IgD-negative memory B cell (primary cell): ENCODE results near the gene FRS2. TPM values are rescaled to one million over a fixed set of nuclear protein-coding genes. Genes with fewer than 3 reads are reported as not detected.

Experiments used
- H3K27ac Mint-ChIP-seq, 3 donors: one replicate each; pipeline ENCODE4 v1.8.0; 2020 to 2022; ENCODE audit warnings: mild to moderate bottlenecking in 3 of 3, mixed read lengths in 3 of 3, moderate library complexity in 1 of 3
- H3K27me3 Mint-ChIP-seq: one replicate; pipeline ENCODE4 v1.8.0; 2021; ENCODE audit warnings: mixed read lengths
- H3K36me3 Mint-ChIP-seq: one replicate; pipeline ENCODE4 v1.8.0; 2020; ENCODE audit warnings: mild to moderate bottlenecking, mixed read lengths
- H3K4me1 Mint-ChIP-seq, 3 donors: one replicate each; pipeline ENCODE4 v1.8.0; 2020 to 2022; ENCODE audit warnings: mixed read lengths in 3 of 3, mild to moderate bottlenecking in 1 of 3
- H3K4me3 Mint-ChIP-seq, 4 donors: one replicate each; pipeline ENCODE4 v1.8.0; 2020 to 2022; ENCODE audit warnings: mild to moderate bottlenecking in 4 of 4, mixed read lengths in 4 of 4, moderate library complexity in 3 of 4
- H3K9me3 Mint-ChIP-seq, 3 donors: one replicate each; pipeline ENCODE4 v1.8.0; 2020 to 2021; ENCODE audit warnings: mixed read lengths in 3 of 3, mild to moderate bottlenecking in 1 of 3
- polyA plus RNA-seq: library from polyadenylated mRNA; unstranded; fragments of 300-500 nt; fragmentation: Illumina TruSeq; gene quantifications from one replicate; pipeline ENCODE4 v1.2.3, GENCODE V29; 2021

The FRS2 gene
- polyA plus RNA-seq, 1 donor from 2014 or later, result 11.2 TPM

DNA sequence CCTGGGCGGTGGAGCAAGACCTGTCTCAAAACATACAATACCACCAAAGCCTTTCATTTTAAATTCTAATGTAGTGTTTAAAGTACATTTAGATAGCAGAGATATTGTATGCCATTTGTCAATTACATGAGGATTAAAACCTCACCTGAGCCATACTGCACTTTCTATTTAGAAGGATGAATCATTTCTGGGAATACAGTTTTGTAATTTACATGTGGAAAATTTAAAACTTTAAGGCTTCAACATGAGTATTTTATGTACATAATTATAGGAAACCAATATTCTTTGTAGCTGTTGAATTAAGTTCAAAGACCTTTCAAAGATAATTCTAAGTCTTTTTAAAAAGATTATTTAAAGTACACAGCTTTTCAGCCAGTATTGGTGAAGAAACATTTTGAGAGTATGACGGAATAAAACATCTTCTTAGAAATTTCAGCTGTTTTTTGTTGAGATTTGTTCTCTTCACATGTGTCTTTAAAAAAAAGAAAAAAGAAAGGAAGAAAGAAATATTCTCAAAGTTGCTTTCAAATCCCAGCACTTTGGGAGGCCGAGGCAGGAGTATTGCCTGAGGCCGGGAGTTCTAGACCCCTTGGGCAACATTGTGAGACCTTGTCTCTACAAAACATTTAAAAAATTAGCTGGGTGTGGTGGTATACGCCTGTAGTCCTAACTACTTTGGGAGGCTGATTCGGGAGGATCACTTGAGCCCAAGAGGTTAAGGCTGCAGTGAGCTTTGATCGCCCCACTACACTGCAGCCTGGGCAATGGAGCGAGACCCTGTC lies 80.6 kb downstream of the FRS2 start:
- Mint-ChIP-seq H3K4me1 (peaks cover 11 to 17% (median 14%) of the 10 kb centered on the region in 3 donors), H3K27ac (peak overlapping the region in 2 of 3 donors; percentile 44 to 76), H3K9me3 (no peaks in the 10 kb centered on the region), H3K36me3 (peaks cover 5% of the 10 kb centered on the region), H3K27me3 (no peaks in the 10 kb centered on the region), H3K4me3 (no peak overlapping the region)

DNA sequence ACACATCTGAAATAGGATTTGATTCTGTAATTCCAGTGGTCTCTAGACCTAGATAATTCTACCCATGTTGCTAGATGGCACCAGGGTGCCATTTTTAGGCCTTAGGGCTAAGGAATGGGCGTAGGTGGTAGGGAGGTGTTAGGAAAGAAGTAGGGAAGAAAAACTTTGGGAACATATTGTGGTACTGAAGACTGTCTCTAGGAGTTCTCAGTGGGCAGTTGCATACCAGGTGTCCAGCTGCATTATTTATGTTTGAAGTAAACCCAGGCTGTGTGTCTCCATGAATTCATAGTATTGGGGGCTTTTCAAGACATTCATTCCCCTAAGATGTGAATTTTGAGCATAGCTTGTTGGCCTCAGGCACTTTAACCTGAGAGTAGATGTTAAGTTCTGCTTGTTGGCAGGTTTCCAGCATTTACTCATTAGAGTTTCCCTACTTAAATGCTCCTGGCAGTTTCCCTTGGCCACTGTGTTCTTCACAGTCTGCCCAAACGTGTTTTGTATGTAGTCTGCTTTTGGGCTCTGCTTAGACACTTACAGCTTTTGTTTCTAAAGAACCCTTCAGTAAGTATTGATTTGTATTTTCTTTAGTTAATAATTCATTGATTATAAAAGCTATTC lies 83.5 kb downstream of the FRS2 start:
- Mint-ChIP-seq H3K4me1 (peaks cover 5 to 13% (median 6%) of the 10 kb centered on the region in 3 donors), H3K36me3 (peaks cover 3% of the 10 kb centered on the region), H3K27me3 (no peaks in the 10 kb centered on the region), H3K4me3 (no peak overlapping the region), H3K27ac (peak overlapping the region in 1 of 3 donors; percentile 77), H3K9me3 (no peaks in the 10 kb centered on the region)

DNA sequence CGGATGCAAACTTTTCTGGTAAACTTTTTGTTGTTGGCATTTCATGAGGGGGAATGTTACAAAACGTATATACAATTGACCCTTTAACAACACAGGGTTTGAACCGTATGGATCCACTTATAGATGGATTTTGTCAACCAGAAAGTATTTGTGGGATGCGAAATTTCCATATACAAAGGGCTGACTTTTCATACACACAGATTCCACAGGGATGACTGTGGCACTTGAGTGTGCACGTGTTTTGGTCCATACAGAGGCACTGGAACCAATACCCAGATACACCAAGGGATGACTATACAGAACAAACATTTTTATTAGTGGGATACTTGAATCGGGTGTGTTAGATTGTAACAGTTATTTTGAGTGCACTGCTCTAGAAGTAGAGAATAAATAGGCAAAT lies 85.3 kb downstream of the FRS2 start:
- H3K27ac Mint-ChIP-seq, result no peak overlapping the region
- no peaks in the 10 kb centered on the region for H3K9me3 Mint-ChIP-seq
- H3K4me3 Mint-ChIP-seq, result no peak overlapping the region
- H3K4me1 Mint-ChIP-seq, result peaks cover under 1 to 4% (median 3%) of the 10 kb centered on the region in 3 donors
- no peaks in the 10 kb centered on the region for H3K36me3 Mint-ChIP-seq
- no peaks in the 10 kb centered on the region for H3K27me3 Mint-ChIP-seq

DNA sequence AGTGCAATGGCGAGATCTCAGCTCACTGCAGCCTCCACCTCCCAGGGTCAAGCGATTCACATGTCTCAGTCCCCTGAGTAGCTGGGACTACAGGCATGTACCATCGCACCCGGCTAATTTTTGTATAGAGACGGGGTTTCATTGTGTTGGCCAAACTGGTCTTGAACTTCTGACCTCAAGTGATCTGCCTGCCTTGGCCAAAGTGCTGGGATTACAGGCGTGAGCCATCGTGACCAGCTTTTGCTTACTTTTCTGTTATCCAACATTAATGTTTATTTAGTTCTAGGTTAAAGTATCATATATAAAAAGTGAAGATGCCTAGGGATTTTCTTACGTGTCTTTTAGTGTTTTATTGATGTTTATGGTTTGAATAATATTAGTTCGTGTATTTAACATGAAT lies 86.2 kb downstream of the FRS2 start:
- Mint-ChIP-seq H3K27ac (no peak overlapping the region), H3K36me3 (no peaks in the 10 kb centered on the region), H3K27me3 (no peaks in the 10 kb centered on the region), H3K4me3 (no peak overlapping the region), H3K4me1 (peaks cover 4 to 7% (median 6%) of the 10 kb centered on the region in 3 donors), H3K9me3 (no peaks in the 10 kb centered on the region)

DNA sequence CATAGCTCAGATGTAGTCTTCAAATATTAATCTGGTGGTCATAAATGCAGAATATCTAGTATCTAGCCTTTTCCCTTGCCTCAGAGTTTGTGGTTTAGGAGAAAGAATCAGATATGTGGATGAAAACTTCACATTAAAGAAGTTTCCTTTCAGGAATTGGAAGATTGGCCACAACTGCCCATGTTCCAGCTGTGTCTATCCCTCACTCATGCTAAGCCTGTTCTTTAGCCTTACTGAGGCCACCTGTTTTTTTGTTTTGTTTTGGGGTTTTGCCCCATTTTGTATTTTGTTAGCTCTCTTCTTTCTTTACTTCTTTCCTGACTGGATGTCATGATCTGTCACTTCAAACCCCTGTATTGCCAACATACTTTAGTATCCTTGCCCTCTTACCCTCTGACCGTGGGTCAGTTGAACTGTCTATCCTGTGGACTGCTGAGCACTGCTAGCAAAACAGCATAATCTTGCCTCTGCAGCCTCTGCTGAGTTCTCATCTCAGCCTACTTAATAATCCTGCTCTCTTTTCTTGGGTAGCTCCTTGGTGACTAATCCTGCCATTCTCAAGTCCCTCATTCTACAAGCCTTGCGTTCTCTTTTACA lies 93.1 kb downstream of the FRS2 start:
- Mint-ChIP-seq H3K9me3 (no peaks in the 10 kb centered on the region), H3K27me3 (no peaks in the 10 kb centered on the region), H3K36me3 (no peaks in the 10 kb centered on the region), H3K27ac (peak overlapping the region in 1 of 3 donors; percentile 48), H3K4me3 (no peak overlapping the region), H3K4me1 (peaks cover 5 to 7% (median 7%) of the 10 kb centered on the region in 3 donors)

DNA sequence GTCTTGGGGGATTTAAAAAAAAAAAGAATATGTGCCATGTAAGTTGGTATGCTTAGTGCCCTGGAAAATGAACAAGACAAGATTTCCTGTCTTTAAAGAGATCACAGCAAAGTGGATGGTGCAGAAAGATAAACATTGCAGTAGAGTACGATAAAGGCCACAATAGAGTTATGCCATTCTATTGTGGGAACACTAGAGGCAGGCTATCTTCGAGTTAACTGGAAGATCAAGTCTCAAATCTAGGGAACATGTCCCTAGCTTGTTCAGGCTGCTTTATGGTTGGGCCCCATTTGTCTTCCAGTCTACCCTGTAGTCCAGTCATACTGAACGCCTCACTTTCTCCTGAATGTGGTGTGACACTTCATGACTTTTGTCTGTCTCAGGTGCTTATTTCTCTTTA lies 96.4 kb downstream of the FRS2 start:
- Mint-ChIP-seq H3K27me3 (no peaks in the 10 kb centered on the region), H3K27ac (peak overlapping the region in 2 of 3 donors; percentile 2 to 63), H3K36me3 (no peaks in the 10 kb centered on the region), H3K4me3 (no peak overlapping the region), H3K9me3 (no peaks in the 10 kb centered on the region), H3K4me1 (peaks cover 0 to 7% (median 3%) of the 10 kb centered on the region in 3 donors)

DNA sequence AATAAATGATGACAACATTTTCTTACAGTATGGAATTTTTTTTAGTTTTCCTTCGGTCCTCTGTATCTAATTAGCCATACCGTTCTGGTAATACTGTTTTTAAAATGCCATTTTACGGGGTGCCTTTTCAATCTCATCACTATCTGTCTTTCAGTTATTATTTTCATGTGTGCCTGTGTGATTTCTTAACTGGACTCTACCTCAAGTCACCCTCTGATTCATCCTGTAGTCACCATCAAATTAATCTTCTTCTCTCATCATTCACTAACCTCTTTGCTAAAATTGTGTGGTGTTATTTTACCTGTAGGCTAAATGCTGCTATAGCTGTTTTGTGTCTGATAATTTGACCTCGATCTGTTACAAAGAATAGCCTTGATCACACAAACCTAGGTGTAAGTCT lies 99.0 kb downstream of the FRS2 start:
- peaks cover 0 to 5% (median 4%) of the 10 kb centered on the region in 3 donors for H3K4me1 Mint-ChIP-seq
- no peaks in the 10 kb centered on the region for H3K27me3 Mint-ChIP-seq
- H3K9me3 Mint-ChIP-seq, result no peaks in the 10 kb centered on the region
- H3K27ac Mint-ChIP-seq, result peak overlapping the region in 2 of 3 donors; percentile 6 to 74
- no peak overlapping the region for H3K4me3 Mint-ChIP-seq
- no peaks in the 10 kb centered on the region for H3K36me3 Mint-ChIP-seq

DNA sequence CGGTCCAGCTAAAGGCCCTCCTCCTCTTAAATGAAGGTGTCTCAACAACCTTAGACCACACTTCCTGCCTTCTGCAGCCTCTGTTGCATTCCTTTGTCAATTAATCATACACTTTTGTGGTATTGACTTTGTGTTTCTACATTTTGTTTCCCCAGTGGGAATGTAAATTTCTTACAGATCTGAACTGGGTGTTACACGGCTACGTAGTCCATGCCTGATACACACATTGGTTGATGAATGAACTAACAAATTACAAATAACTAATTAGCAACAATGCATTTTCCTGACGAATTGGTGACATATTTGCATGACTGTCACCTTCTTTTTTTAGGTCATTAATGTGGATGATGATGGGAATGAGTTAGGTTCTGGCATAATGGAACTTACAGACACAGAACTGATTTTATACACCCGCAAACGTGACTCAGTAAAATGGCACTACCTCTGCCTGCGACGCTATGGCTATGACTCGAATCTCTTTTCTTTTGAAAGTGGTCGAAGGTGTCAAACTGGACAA lies 99.9 kb downstream of the FRS2 start:
- Mint-ChIP-seq H3K4me3 (no peak overlapping the region), H3K27me3 (no peaks in the 10 kb centered on the region), H3K36me3 (no peaks in the 10 kb centered on the region), H3K27ac (peak overlapping the region; percentile 22 to 90 (median 78)), H3K9me3 (no peaks in the 10 kb centered on the region), H3K4me1 (peaks cover 0 to 6% (median 4%) of the 10 kb centered on the region in 3 donors)

DNA sequence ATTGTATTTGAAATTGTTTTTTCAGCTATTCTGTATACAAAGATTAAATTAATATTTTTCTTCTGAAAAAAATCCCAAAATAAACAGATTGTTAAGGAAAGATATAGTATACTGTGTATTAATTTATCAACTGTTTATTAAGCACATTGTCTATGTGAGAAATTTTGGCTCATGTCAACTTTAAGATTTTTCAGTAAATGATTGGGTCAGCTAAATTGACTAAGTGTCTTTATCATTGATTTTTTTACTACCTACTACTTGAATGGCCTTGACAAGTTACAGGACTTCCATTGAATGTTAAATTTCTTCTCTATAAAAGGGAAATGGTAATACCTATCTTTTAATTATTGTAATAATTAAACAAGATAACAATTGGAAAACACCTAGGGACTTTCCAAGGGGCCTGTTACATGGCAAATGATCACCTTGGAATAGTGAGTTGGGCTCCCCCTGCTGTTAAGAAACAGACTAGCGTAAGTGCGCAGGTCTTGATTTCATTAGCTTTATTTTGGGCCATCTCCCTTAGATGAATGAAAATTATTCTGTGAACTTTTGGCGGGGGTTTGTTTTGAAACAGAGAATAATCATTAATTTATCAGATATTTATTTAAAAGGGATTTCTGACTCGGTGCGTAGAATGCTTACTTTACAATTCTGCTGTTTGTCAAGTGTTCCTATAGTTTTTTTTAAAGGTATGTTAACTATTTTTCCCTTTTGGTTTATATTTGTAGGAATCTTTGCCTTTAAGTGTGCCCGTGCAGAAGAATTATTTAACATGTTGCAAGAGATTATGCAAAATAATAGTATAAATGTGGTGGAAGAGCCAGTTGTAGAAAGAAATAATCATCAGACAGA lies 100.6 kb downstream of the FRS2 start:
- no peaks in the 10 kb centered on the region for H3K27me3 Mint-ChIP-seq
- no peak overlapping the region for H3K4me3 Mint-ChIP-seq
- no peaks in the 10 kb centered on the region for H3K9me3 Mint-ChIP-seq
- no peaks in the 10 kb centered on the region for H3K36me3 Mint-ChIP-seq
- peak overlapping the region in 2 of 3 donors; percentile 18 to 54 for H3K27ac Mint-ChIP-seq
- H3K4me1 Mint-ChIP-seq, result peaks cover 0 to 6% (median 4%) of the 10 kb centered on the region in 3 donors

DNA sequence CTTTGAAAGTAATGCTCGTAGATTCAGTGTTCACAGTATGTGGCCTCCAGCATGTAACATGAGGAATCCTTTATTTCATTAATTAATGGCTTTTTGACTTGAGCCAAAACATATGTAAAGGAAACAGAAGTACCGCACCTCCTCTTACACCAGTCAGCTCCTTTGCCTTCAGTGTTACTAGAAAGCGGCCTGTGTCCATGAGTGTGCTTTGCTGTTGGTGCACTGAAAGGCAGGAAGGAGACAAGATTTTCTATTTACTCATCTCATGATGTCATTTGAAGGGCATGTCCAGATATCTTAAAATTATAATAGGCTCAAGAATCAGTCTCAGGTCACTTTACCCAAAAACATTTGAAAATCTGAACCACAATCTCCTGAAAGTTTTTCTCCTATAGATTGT lies 105.2 kb downstream of the FRS2 start:
- H3K4me3 Mint-ChIP-seq, result no peak overlapping the region
- peaks cover 0 to 4% (median 3%) of the 10 kb centered on the region in 3 donors for H3K4me1 Mint-ChIP-seq
- H3K9me3 Mint-ChIP-seq, result no peaks in the 10 kb centered on the region
- H3K27ac Mint-ChIP-seq, result no peak overlapping the region
- no peaks in the 10 kb centered on the region for H3K27me3 Mint-ChIP-seq
- H3K36me3 Mint-ChIP-seq, result no peaks in the 10 kb centered on the region

DNA sequence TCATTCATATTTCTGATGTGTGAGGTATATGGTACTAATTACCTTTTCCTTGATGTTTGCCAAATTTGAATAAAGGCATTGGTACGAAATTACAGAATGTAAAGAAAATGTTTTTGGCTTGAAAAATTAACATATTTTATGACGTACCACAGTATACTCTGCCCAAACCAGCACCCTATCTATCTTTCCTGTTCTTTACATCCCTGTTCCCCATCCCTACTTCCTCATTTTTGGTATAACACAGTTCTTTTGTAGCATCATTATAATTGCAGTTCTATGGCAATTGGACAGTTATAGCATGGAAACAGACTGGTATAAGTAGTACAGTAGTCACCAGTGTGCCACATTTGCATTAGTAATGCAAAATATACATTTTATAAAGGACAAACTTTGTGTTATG lies 108.1 kb downstream of the FRS2 start:
- H3K4me3 Mint-ChIP-seq, result no peak overlapping the region
- no peak overlapping the region for H3K27ac Mint-ChIP-seq

DNA sequence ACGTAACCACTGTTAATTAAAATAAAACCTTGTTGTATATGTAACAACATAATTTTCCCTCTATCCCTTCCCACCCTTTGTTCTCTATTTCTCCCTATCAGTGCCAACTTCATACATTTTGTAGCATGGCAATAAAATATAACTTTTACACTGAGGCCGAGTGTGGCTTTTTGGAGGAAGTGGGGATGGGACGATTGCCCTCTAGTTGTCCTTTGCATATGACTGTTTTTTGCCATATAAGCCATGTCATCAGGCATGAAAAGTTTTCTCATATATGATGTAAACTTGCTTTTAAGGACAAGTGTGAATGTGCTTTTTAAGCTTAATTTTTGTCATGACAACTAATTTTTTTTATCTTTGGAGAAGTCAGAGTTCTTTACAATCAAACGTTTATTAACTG lies 108.8 kb downstream of the FRS2 start:
- Mint-ChIP-seq H3K36me3 (no peaks in the 10 kb centered on the region), H3K27me3 (no peaks in the 10 kb centered on the region), H3K9me3 (no peaks in the 10 kb centered on the region), H3K4me3 (no peak overlapping the region), H3K4me1 (peaks cover 4 to 5% (median 5%) of the 10 kb centered on the region in 3 donors), H3K27ac (no peak overlapping the region)

More for the DNA sequence above, 108.1 kb downstream of the FRS2 start:
- Mint-ChIP-seq H3K9me3 (no peaks in the 10 kb centered on the region), H3K27me3 (no peaks in the 10 kb centered on the region), H3K4me1 (peaks cover 4 to 5% (median 4%) of the 10 kb centered on the region in 3 donors), H3K36me3 (no peaks in the 10 kb centered on the region)

DNA sequence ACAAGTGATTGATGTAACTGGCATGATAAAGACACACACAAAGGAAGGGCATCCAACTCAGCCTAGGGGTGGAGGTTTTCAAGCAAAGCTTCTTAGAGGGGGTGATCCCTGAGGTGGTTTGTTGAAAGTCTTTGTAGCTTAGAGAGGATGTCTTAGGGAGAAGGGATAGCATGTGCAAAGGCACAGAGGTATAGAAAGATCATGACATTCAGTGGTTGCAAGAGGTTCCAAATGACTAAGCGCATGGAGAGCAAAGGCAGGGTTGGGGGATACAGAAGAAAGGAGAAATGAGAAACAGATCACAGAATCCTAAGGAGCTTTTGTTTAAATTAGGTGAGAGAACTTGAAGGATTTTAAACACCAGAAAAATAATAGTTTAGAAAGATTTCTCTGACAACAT lies 109.9 kb downstream of the FRS2 start:
- Mint-ChIP-seq H3K4me1 (peaks cover 2 to 5% (median 4%) of the 10 kb centered on the region in 3 donors), H3K36me3 (no peaks in the 10 kb centered on the region), H3K4me3 (peak overlapping the region in 1 of 4 donors; percentile 53), H3K27ac (no peak overlapping the region), H3K27me3 (no peaks in the 10 kb centered on the region), H3K9me3 (no peaks in the 10 kb centered on the region)

DNA sequence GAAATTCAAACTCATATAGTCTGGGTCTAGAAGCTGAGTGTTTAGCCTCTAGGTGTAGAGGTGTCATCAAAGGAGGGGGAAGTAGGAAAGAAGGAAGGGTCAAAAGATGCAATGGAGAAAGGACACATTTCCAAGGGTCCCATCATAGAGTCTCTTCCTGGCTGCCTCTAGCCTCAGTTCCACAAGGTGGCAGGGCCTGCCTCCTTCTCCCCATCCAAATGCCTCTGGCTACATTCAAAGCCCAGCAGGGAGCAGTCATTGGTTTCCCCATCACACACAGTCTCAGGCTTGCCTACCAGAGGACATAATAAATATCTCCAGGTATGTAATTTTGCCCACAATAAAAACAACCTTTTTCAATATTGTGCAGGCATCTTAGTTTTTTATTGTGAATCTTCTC lies 113.0 kb downstream of the FRS2 start:
- peaks cover 7 to 16% (median 10%) of the 10 kb centered on the region in 3 donors for H3K4me1 Mint-ChIP-seq
- no peaks in the 10 kb centered on the region for H3K9me3 Mint-ChIP-seq
- H3K36me3 Mint-ChIP-seq, result no peaks in the 10 kb centered on the region
- peak overlapping the region in 1 of 3 donors; percentile 39 for H3K27ac Mint-ChIP-seq
- H3K27me3 Mint-ChIP-seq, result no peaks in the 10 kb centered on the region
- peak overlapping the region in 2 of 4 donors; percentile 79 to 81 for H3K4me3 Mint-ChIP-seq
